Hepatocyte (in vitro differentiated cells): Measurements from ENCODE around the gene MT1G. TPM values are rescaled to one million over a fixed set of nuclear protein-coding genes. Genes with fewer than 3 reads are reported as not detected.

ENCODE experiments used
- DNase-seq: peaks from one replicate; pipeline ENCODE4 v3.0.0-alpha.2; 2016; ENCODE audit warnings: low spot score
- H2AFZ ChIP-seq: fragments of 200-600 bp; sonication (generic); 2 replicates; pipeline ENCODE4 v1.6.0; 2016; ENCODE audit warnings: antibody characterized with exemption, mild to moderate bottlenecking
- H3K27ac ChIP-seq: fragments of 200-600 bp; sonication (generic); 2 replicates; pipeline ENCODE4 v1.5.1; 2016; ENCODE audit warnings: mild to moderate bottlenecking
- H3K27me3 ChIP-seq: fragments of 200-600 bp; sonication (generic); 2 replicates; pipeline ENCODE4 v1.6.1; 2016
- H3K36me3 ChIP-seq: fragments of 200-600 bp; sonication (generic); replicated peaks from 2 replicates; pipeline ENCODE4 v1.5.1; 2016; ENCODE audit warnings: low read depth; ENCODE audit not compliant: insufficient read depth
- H3K4me1 ChIP-seq: fragments of 200-600 bp; sonication (generic); 2 replicates; pipeline ENCODE4 v1.5.1; 2016; ENCODE audit warnings: mild to moderate bottlenecking, moderate library complexity; ENCODE audit not compliant: insufficient read depth
- H3K4me2 ChIP-seq: fragments of 200-600 bp; sonication (generic); 2 replicates; pipeline ENCODE4 v1.6.0; 2016
- H3K4me3 ChIP-seq: fragments of 200-600 bp; sonication (generic); 2 replicates; pipeline ENCODE4 v1.5.1; 2016; ENCODE audit warnings: mild to moderate bottlenecking
- H3K79me2 ChIP-seq: fragments of 200-600 bp; sonication (generic); 2 replicates; pipeline ENCODE4 v1.6.0; 2017; ENCODE audit warnings: mild to moderate bottlenecking
- H3K9me2 ChIP-seq: fragments of 200-600 bp; sonication (generic); replicated peaks from 2 replicates; pipeline ENCODE4 v1.6.0; 2017; ENCODE audit warnings: mild to moderate bottlenecking; ENCODE audit not compliant: insufficient read depth
- H3K9me3 ChIP-seq: fragments of 200-600 bp; sonication (generic); 2 replicates; pipeline ENCODE4 v1.5.1; 2016; ENCODE audit warnings: low read depth, mild to moderate bottlenecking
- H4K20me1 ChIP-seq: fragments of 200-600 bp; sonication (generic); 2 replicates; pipeline ENCODE4 v1.6.0; 2016; ENCODE audit warnings: mild to moderate bottlenecking; ENCODE audit not compliant: insufficient read depth, poor library complexity, severe bottlenecking
- CTCF ChIP-seq: fragments of 200-600 bp; sonication (generic); IDR thresholded peaks from 2 replicates; pipeline ENCODE4 v1.5.1; 2016; ENCODE audit warnings: antibody characterized with exemption, mild to moderate bottlenecking; ENCODE audit not compliant: poor library complexity
- EZH2 ChIP-seq: fragments of 200-600 bp; sonication (generic); IDR thresholded peaks from 2 replicates; pipeline ENCODE4 v1.6.1; 2016; ENCODE audit warnings: antibody characterized with exemption, mild to moderate bottlenecking, borderline replicate concordance
- EZH2phosphoT487 ChIP-seq: fragments of 200-600 bp; sonication (generic); IDR thresholded peaks from one replicate; pipeline ENCODE4 v1.6.1; 2018; ENCODE audit warnings: antibody characterized with exemption, mild to moderate bottlenecking, low read depth, moderate library complexity; ENCODE audit not compliant: unreplicated experiment, severe bottlenecking
- WGBS: methylation state at CpG from one replicate; pipeline ENCODE4 v1.1.6; 2016; ENCODE audit warnings: low lambda C conversion rate; ENCODE audit errors: missing lambda C conversion rate; 5-methylcytosine and 5-hydroxymethylcytosine counted together
- polyA plus RNA-seq: library from polyadenylated mRNA; unstranded; fragments of >200 nt; fragmentation: Nextera tagmentation; extraction: Ambion mirVana; gene quantifications from 2 replicates; pipeline ENCODE4 v1.2.1, GENCODE V29; 2016
- total RNA-seq: library from RNA; depleted of rRNA; stranded (reverse); fragments of >200 nt; gene quantifications from 2 replicates; pipeline ENCODE4 v1.2.3, GENCODE V29; 2014

Gene MT1G
- total and polyA plus RNA-seq, 2 experiments from 2014 or later = 44.5 to 64.1 TPM

- no peak overlapping the region for H3K4me3 ChIP-seq
- H3K79me2 ChIP-seq = no peaks in the 10 kb centered on the region
- H2AFZ ChIP-seq = no peak overlapping the region
- no peaks in the 10 kb centered on the region for H3K36me3 ChIP-seq
- no peak overlapping the region for H3K27ac ChIP-seq
- WGBS = 78% methylated on average over 1 of the region's 1 CpG
- no peak for DNase-seq
- no peaks in the 10 kb centered on the region for H3K9me3 ChIP-seq
- H3K4me1 ChIP-seq = no peaks in the 10 kb centered on the region
- no peaks in the 10 kb centered on the region for H3K9me2 ChIP-seq
- H3K4me2 ChIP-seq = no peak overlapping the region
- peaks cover 100% of the 10 kb centered on the region for H3K27me3 ChIP-seq
- no peaks in the 10 kb centered on the region for H4K20me1 ChIP-seq
- no peak for TF ChIP-seq EZH2
- TF ChIP-seq EZH2phosphoT487 = no peak
- no peak for TF ChIP-seq CTCF
These were observed 3.4 kb downstream of the MT1G start for GRCh38 chr16:56664506-56664905.

- 17% methylated on average over 31 of the region's 48 CpGs for WGBS
- no peaks in the 10 kb centered on the region for H3K4me1 ChIP-seq
- no peaks in the 10 kb centered on the region for H3K9me3 ChIP-seq
- H3K79me2 ChIP-seq = no peaks in the 10 kb centered on the region
- H3K27me3 ChIP-seq = peaks cover 97% of the 10 kb centered on the region
- H3K36me3 ChIP-seq = no peaks in the 10 kb centered on the region
- H3K9me2 ChIP-seq = no peaks in the 10 kb centered on the region
- TF ChIP-seq EZH2 (peak; percentile 20), EZH2phosphoT487 (no peak)
- H4K20me1 ChIP-seq = no peaks in the 10 kb centered on the region
- peak overlapping the region; percentile 62 for H3K4me2 ChIP-seq
- no peak overlapping the region for H3K27ac ChIP-seq
- H3K4me3 ChIP-seq = no peak overlapping the region
- no peak overlapping the region for H2AFZ ChIP-seq
- DNase-seq = no peak
These were observed 5.2 kb downstream of the MT1G start for GRCh38 chr16:56662357-56663354.

- Histone ChIP-seq H3K4me2 (peak overlapping the region; percentile 92), H3K36me3 (no peaks in the 10 kb centered on the region), H4K20me1 (no peaks in the 10 kb centered on the region), H3K4me1 (no peaks in the 10 kb centered on the region), H3K79me2 (no peaks in the 10 kb centered on the region), H2AFZ (peak overlapping the region; percentile 68), H3K9me2 (no peaks in the 10 kb centered on the region), H3K9me3 (no peaks in the 10 kb centered on the region), H3K27me3 (peaks cover 58% of the 10 kb centered on the region), H3K4me3 (no peak overlapping the region), H3K27ac (no peak overlapping the region)
- no peak for DNase-seq
- TF ChIP-seq EZH2 (no peak), EZH2phosphoT487 (no peak), CTCF (no peak)
- WGBS = 22% methylated on average over 10 of the region's 10 CpGs
These were observed 9.5 kb downstream of the MT1G start for GRCh38 chr16:56658327-56658875.

- TF ChIP-seq CTCF = no peak
- peak; percentile 51 for TF ChIP-seq EZH2
- Histone ChIP-seq H3K9me2 (no peaks in the 10 kb centered on the region), H3K4me2 (peak within 1 kb of the TSS; percentile 92), H2AFZ (peak within 1 kb of the TSS; percentile 68), H3K79me2 (no peaks in the 10 kb centered on the region), H4K20me1 (no peaks in the 10 kb centered on the region), H3K4me1 (no peaks in the 10 kb centered on the region), H3K36me3 (no peaks in the 10 kb centered on the region), H3K27me3 (peaks cover 57% of the 10 kb centered on the region), H3K4me3 (no peak within 1 kb of the TSS), H3K9me3 (no peaks in the 10 kb centered on the region), H3K27ac (no peak within 1 kb of the TSS)
- DNase-seq = peak; percentile 87
- WGBS = 2% methylated on average over 35 of the region's 46 CpGs
These were observed 10.1 kb downstream of the MT1G start, which contains the start of gene MT1F for GRCh38 chr16:56657555-56658326. Gene MT1F (plus strand): TSS chr16:56657959. CDS start chr16:56658059, 100 bp downstream.
